H1 (cell line): ENCODE data around the gene HS3ST5. TPM values are rescaled to one million over a fixed set of nuclear protein-coding genes. Genes with fewer than 3 reads are reported as not detected.

Source experiments
- CHD7 ChIP-seq: fragments of 300-600 bp; sonication (generic); IDR thresholded peaks from 2 replicates; pipeline ENCODE4 v1.7.1; 2012; ENCODE audit warnings: low read length, moderate library complexity, mild to moderate bottlenecking, inconsistent platforms; ENCODE audit not compliant: insufficient replicate concordance
- POLR2AphosphoS5 ChIP-seq: IDR thresholded peaks from 2 replicates; pipeline ENCODE4 v1.6.1; 2011; ENCODE audit warnings: low read depth, low read length
- RNF2 ChIP-seq: fragments of 200-900, 300-1000 bp; sonication (generic); IDR thresholded peaks from 2 replicates; pipeline ENCODE4 v1.7.1; 2016; ENCODE audit warnings: borderline replicate concordance, low read depth, mild to moderate bottlenecking, antibody characterized with exemption, low read length; ENCODE audit not compliant: poor library complexity, severe bottlenecking; ENCODE audit errors: missing control alignments
- SP1 ChIP-seq: IDR thresholded peaks from 2 replicates; pipeline ENCODE4 v1.6.1; 2011; ENCODE audit warnings: low read depth, low read length
- TEAD4 ChIP-seq: IDR thresholded peaks from 2 replicates; pipeline ENCODE4 v1.6.1; 2012; ENCODE audit warnings: low read depth, low read length, inconsistent platforms, mixed read lengths
- polyA plus RNA-seq, 7 experiments: library from polyadenylated mRNA; depleted of rRNA in 3 of 7; stranded (reverse) in 5 of 7; unstranded in 2 of 7; fragments of >200 nt in 5 of 7; fragments of 200-250 nt in 2 of 7; gene quantifications; 1 replicate in 5 of 7; 2 replicates in 1 of 7; 4 replicates in 1 of 7; pipeline versions ENCODE4 v1.2.1 to v1.2.3, GENCODE V29; 2011 to 2013; ENCODE audit warnings: missing spikeins in 2 of 7, mixed read lengths in 2 of 7
- total RNA-seq: library from RNA; stranded (reverse); fragmentation: NEBNext Ultra II Directional; extraction: Animal tissue kit (Norgen Biotek cat#: 25700); gene quantifications from 2 replicates; pipeline ENCODE4 v1.2.1, GENCODE V29; 2021

The HS3ST5 gene
- total and polyA plus RNA-seq, 2 of the 8 experiments (the other 6 are each of a cell fraction or from before 2014, with no cell fraction given) = 1.2 to 9.9 TPM

GRCh38 chr6:114339706-114340105 is 3.1 kb downstream of the HS3ST5 start (continued):
- TF ChIP-seq CHD7 = no peak
- no peak for TF ChIP-seq SP1
- TF ChIP-seq TEAD4 = no peak
- no peak for TF ChIP-seq POLR2AphosphoS5
- TF ChIP-seq RNF2 = no peak
